IPS-18c (cell line): ENCODE measurements around the gene FAM50B.

Experiments used
- H3K4me3 ChIP-seq: 2 replicates; pipeline ENCODE4 v1.7.0; 2013; ENCODE audit warnings: low read depth, mild to moderate bottlenecking, low read length, moderate library complexity; ENCODE audit not compliant: insufficient read depth
- H3K9me3 ChIP-seq: one replicate; pipeline ENCODE4 v1.6.1; 2013; ENCODE audit warnings: mild to moderate bottlenecking, low read length, moderate library complexity; ENCODE audit not compliant: control insufficient read depth, insufficient read depth

Gene FAM50B

DNA sequence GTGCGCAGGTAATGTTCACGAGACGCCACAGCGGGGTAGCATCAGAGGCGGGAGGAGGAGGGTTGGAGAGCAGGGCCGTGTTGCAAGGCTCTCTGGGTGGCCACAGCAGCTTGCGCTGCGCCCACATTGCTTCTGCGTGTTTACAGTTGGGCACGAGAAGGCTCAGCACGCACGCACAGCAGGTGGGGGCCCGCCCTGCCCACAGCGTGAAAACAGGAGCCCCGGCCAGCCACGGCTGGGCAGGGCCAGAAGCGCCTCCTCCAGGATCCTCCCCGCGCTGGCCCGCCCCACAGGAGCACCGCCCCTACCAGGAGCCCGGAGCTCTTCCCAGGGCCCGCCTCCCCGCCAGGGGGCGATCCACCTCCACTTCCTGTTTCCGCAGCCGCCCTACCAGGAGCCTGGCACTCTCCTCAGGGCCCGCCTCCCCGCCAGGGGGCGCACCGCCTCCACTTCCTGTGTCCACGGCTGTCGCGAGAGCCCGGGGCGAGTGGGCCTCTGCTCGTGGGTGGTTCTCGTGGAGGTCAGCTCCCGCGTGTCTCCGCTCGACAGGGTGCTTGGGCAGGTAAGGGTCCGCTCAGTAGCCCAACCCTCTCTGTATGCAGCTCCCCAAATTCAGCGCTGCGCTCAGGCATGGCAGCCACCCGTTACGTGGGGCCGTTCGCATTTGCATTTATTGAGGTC is at the start of gene FAM50B:
TSS of gene FAM50B (plus strand) at position 449 of the 681 bp plus-strand sequence. CDS start 439 bp downstream, outside the sequence.
- Histone ChIP-seq H3K4me3 (peak within 1 kb of the TSS; percentile 77), H3K9me3 (no peaks in the 10 kb centered on the region)

DNA sequence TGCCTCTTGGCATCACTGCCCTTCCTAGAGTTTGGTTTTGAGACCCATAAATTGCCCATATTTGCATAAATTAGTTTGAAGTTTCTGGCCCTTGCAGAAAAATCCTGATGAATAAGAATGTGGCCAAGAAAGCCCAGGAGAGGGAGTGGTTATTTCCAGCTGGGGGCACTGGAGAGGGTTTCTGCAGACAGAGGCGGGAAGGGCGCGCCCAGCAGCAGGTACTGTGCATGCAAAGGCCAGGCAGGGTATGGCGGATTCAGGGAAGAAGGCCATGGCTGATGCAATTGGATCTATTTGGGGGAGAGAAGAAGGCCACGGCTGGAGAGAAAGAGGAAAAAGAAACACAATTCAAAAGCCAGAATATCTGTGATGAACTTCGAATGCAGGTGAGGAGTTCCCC is 49.5 kb upstream of the FAM50B start:
- no peak overlapping the region for H3K4me3 ChIP-seq
- H3K9me3 ChIP-seq, result no peaks in the 10 kb centered on the region

DNA sequence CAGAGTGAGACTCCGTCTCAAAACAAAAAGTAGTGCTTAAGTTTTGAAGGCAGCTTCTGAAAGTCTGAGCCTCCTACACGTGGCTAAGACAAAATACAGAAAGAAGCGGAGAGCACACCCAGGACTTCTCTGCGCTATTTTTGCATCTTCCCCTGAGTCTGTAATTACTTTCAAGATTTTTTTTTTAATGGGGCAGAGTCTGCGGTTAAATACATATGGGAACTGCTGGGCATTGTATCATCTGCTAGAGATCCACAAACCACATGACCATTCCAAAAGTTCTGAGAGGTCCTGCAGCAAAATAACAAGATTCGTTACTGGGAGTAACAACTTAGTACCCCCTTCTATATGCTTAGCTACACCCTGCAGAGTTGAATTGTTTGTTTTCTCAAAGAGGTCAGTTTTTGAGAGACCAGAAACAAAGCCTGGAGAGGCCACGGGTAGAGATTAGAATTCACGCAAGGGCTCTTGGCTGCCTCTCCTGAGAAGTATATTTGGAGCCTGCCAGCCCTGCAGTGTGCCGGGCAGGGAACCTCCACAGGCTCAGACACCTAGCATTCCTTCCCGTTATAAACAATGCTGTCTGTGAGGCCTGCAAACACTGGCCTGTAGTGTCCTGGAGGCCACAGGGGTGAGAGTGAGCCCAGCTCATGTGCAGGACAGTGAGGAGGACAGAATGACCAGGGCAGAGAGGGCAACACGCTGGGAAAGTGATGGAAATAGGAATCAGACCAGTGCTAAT is 48.2 kb upstream of the FAM50B start:
- H3K4me3 ChIP-seq, result no peak overlapping the region
- H3K9me3 ChIP-seq, result no peaks in the 10 kb centered on the region

GRCh38 chr6:3801960-3802359 is 47.2 kb upstream of the FAM50B start:
- Histone ChIP-seq H3K9me3 (no peaks in the 10 kb centered on the region), H3K4me3 (no peak overlapping the region)

- H3K9me3 ChIP-seq, result no peaks in the 10 kb centered on the region
- H3K4me3 ChIP-seq, result no peak overlapping the region
Observed at GRCh38 chr6:3803627-3804468, 45.3 kb upstream of the FAM50B start.

GRCh38 chr6:3804964-3805363 is 44.2 kb upstream of the FAM50B start:
- Histone ChIP-seq H3K9me3 (no peaks in the 10 kb centered on the region), H3K4me3 (no peak overlapping the region)

- H3K4me3 ChIP-seq, result no peak overlapping the region
- H3K9me3 ChIP-seq, result no peaks in the 10 kb centered on the region
Observed at GRCh38 chr6:3805448-3806123, 43.6 kb upstream of the FAM50B start.

DNA sequence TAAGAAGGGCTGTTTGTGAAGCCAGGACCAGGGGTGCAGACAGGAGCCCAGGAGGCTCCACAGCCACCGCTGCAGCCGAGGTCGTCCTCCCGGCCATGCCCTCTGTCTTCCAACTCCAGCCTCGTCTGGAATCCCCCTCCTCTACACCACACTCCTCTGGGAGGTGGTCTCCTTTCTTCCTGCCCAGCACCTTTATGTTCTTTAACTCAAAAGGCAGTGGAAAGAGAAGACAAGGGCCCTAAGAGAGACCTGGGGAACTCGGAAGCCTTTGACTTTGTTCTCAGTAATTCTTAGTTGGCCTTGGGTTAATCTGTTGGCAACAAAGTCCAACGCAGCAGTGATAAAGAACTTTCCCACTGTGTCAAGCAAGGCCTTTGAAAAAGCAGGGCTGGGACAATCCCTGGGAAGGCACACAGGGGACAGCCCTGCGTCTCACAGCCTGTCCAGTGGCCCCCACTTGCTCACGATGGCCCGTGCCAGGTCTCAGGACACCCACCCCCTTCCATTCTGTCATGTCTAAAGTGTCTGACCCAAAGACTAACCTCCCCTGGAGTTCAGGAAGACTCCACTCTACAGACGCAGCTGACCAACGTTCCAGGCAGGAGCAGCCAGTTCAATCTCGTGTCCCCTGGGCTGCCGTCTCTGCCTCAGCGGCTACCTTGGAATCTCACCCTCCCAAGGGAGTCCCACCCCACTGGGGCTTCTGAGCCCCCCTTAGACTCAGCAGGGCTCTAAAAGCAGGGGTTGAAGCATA is 42.8 kb upstream of the FAM50B start:
- no peak overlapping the region for H3K4me3 ChIP-seq
- H3K9me3 ChIP-seq, result no peaks in the 10 kb centered on the region

DNA sequence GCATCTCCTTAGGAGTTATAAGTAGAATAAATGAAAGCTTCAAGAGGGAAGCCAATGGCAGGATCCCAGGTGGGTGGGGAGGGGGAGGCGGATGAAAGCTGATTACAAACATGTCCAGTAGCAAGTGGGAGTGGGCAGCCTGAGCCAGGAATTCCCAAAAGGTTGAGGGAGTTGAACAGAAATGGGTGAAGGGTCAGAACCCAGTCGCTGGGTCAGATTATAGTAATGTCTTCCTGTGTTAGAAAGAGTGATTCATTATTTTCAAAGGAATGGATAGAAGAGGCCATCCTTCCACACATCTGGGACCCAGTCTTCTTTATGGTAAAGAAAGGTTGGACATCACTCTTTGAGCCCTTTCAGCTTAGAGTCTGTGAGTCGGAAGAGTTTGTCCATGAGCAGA is 41.0 kb upstream of the FAM50B start:
- Histone ChIP-seq H3K9me3 (no peaks in the 10 kb centered on the region), H3K4me3 (no peak overlapping the region)

GRCh38 chr6:3808759-3809514 is 40.2 kb upstream of the FAM50B start:
- no peak overlapping the region for H3K4me3 ChIP-seq
- no peaks in the 10 kb centered on the region for H3K9me3 ChIP-seq

DNA sequence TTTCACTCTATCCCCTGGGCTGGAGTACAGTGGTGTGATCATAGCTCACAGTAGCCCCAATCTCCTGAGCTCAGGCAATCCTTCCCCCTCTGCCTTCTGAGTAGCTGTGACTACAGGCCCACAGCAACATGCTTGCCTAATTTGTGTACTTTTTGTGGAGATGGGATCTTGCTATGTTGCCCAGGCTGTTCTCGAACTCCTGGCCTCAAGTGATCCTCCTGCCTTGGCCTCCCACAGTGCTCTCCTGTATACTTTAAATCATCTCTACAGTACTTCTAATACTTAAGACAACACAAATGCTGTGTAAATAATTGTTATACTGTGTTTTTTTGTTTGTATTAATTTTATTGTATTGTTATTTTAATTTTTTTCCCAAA is 39.7 kb upstream of the FAM50B start:
- Histone ChIP-seq H3K4me3 (no peak overlapping the region), H3K9me3 (no peaks in the 10 kb centered on the region)

DNA sequence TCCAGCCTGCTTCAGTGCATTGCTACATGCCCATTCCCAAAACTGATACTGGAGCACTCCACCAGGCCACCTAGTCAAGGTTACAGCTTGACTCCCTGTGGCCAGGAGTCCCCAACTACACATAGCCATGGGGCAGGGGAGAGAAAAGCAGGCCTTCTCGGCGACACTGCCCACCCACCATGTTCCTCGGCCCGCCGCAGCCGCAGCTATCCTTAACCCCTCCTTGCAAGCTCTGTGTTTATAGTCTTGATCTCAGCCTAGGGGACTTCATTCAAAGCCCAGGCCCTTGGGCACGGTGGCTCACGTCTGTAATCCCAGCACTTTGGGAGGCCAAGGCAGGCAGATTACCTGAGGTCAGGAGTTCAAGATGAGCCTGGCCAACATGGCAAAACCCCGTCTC is 39.2 kb upstream of the FAM50B start:
- H3K9me3 ChIP-seq, result no peaks in the 10 kb centered on the region
- no peak overlapping the region for H3K4me3 ChIP-seq

- H3K4me3 ChIP-seq, result no peak overlapping the region
- no peaks in the 10 kb centered on the region for H3K9me3 ChIP-seq
Observed at GRCh38 chr6:3811191-3811590, 38.0 kb upstream of the FAM50B start.

DNA sequence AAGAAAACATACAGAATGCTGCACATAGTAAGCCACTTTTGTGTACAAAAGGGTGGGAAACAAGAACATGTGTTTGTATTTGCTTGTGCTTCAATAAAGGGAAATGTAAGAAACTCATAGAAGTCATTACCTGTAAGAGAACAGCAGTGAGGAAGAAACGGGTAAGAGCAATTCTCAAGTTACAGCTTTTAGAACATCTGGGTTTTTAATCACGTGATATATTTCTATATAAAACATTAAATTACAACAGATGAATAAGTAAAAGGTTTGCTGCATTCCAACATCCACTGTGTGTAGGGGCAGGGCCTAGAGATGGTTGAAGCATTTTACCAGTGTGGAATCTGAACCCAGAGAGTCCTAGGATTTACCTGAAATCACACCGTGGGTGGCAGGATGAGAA is 36.6 kb upstream of the FAM50B start:
- H3K9me3 ChIP-seq, result no peaks in the 10 kb centered on the region
- H3K4me3 ChIP-seq, result no peak overlapping the region

DNA sequence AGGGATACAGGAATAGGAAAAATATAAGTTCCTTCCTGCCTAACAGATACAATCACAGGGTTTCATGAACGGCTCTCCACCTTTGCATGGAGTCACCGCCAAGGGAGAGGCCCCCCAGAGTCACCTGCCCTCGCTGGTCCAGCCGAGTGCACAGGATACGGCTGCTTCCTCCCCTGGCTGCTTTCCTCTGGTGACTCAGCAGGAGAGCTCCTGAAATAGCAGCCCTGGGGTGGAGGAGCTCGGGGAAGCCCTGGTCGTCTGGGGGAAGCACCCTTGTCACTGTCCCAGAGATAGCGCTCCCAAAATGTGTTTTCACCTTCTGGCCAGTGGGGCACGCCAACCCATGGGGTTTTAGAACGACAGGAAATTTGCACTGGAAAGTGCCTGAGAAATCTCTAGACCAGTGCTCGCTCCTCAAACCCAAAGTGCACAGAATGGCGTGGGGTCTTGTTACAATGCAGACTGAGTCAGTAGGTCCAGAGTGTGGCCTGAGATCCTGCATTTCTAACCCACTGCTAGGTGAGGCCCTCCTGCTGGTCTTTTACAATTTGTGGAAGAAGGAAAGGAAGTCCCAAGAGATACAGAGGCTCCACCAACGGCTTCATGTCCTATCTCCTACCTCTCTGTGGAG is 35.9 kb upstream of the FAM50B start:
- H3K4me3 ChIP-seq, result no peak overlapping the region

DNA sequence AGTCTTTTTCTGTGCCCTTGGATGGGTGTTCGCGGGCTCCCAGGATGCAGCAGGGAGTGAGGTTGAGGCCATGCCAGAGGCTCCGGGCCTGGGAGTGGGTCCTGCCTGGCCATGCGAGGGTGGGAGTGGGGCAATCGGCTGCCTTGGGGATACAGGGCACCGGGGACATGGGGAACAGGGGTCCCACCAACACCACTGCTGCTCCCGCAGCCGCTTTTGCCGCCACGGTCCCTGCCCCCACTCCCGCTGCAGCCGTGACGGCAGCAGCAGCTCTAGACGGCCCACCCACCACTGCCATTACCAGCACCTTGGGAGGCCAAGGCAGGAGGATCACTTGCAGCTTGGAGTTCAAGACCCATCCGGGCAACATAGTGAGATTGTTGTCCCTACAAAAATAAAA is 35.3 kb upstream of the FAM50B start:
- Histone ChIP-seq H3K9me3 (no peaks in the 10 kb centered on the region), H3K4me3 (no peak overlapping the region)

More for the DNA sequence above, 35.9 kb upstream of the FAM50B start:
- H3K9me3 ChIP-seq, result no peaks in the 10 kb centered on the region
